IPS DF 19.7 (cell line): ENCODE results near the gene KDM3B.

Source experiments
- DNase-seq: peaks from one replicate; pipeline ENCODE4 v3.0.0-alpha.2; 2013; ENCODE audit warnings: low read depth, low spot score

Gene KDM3B

GRCh38 chr5:138449501-138450239 lies 97.2 kb downstream of the KDM3B start:
- DNase-seq, result no peak

- DNase-seq, result no peak
Measured at GRCh38 chr5:138450971-138451370, 98.5 kb downstream of the KDM3B start.

- no peak for DNase-seq
Measured at GRCh38 chr5:138452720-138453119, 100.2 kb downstream of the KDM3B start.

GRCh38 chr5:138453590-138453989 lies 101.1 kb downstream of the KDM3B start:
- DNase-seq, result no peak

- no peak for DNase-seq
Measured at GRCh38 chr5:138454121-138454520, 101.6 kb downstream of the KDM3B start.

GRCh38 chr5:138455232-138455930 lies 102.9 kb downstream of the KDM3B start:
- no peak for DNase-seq

GRCh38 chr5:138457531-138458275 lies 105.2 kb downstream of the KDM3B start:
- no peak for DNase-seq

GRCh38 chr5:138458384-138458783 lies 105.9 kb downstream of the KDM3B start:
- DNase-seq, result no peak

- DNase-seq, result no peak
Measured at GRCh38 chr5:138458856-138459255, 106.4 kb downstream of the KDM3B start.

- DNase-seq, result no peak
Measured at GRCh38 chr5:138459311-138459933, 106.9 kb downstream of the KDM3B start.

- DNase-seq, result no peak
Measured at GRCh38 chr5:138460032-138460693, 107.7 kb downstream of the KDM3B start.

- no peak for DNase-seq
Measured at GRCh38 chr5:138461343-138462125, 109.0 kb downstream of the KDM3B start.

- DNase-seq, result no peak
Measured at GRCh38 chr5:138463419-138464007, 111.0 kb downstream of the KDM3B start.

- peak; percentile 69 for DNase-seq
Measured at GRCh38 chr5:138464008-138464387, 111.5 kb downstream of the KDM3B start.

GRCh38 chr5:138464388-138465260 lies 112.1 kb downstream of the KDM3B start:
- DNase-seq, result peak; percentile 95

GRCh38 chr5:138465261-138466124 lies 113.0 kb downstream of the KDM3B start, which contains the start of gene EGR1:
TSS of gene EGR1 (plus strand) at chr5:138465479. CDS start at chr5:138465762, 283 bp downstream.
- peak; percentile 73 for DNase-seq

- DNase-seq, result no peak
Measured at GRCh38 chr5:138466125-138466899, 113.8 kb downstream of the KDM3B start.
